ENCODE measurements around the gene IREB2.
A peak's percentile ranks its signal among the peaks of the same experiment; 100 is the strongest.

The IREB2 gene
- total RNA-seq = 32.0 to 71.4 (median 38.4) reads per million in 3 donors

- Histone ChIP-seq H3K4me1 (ENCODE audit: control insufficient read depth, insufficient read depth, low read length, poor library complexity, severe bottlenecking) (peaks cover 4% of the 10 kb centered on the region), H3K36me3 (ENCODE audit: control insufficient read depth, insufficient read depth, low read length) (peaks cover 12% of the 10 kb centered on the region), H3K4me3 (ENCODE audit: insufficient read depth, low read depth, low read length, poor library complexity, severe bottlenecking) (peak within 1 kb of the TSS; percentile 89), H3K9me3 (ENCODE audit: control insufficient read depth, low read length) (no peaks in the 10 kb centered on the region), H3K27ac (ENCODE audit: insufficient read depth, low read length, poor library complexity, severe bottlenecking) (peak within 1 kb of the TSS; percentile 87), H3K27me3 (replicated peaks; ENCODE audit: control insufficient read depth, insufficient read depth, low read length, poor library complexity, severe bottlenecking) (no peaks in the 10 kb centered on the region)
- peak; percentile 93 to 97 (median 96) for DNase-seq
Observed at GRCh38 chr15:78437762-78438618, at the start of gene IREB2. Gene IREB2 (plus strand): TSS chr15:78438216. CDS start chr15:78438338, 122 bp downstream.

GRCh38 chr15:78388865-78389264, 49.2 kb upstream of the IREB2 start:
- Histone ChIP-seq H3K36me3 (ENCODE audit: control insufficient read depth, insufficient read depth, low read length) (no peaks in the 10 kb centered on the region), H3K4me1 (ENCODE audit: control insufficient read depth, insufficient read depth, low read length, poor library complexity, severe bottlenecking) (no peaks in the 10 kb centered on the region), H3K4me3 (ENCODE audit: insufficient read depth, low read depth, low read length, poor library complexity, severe bottlenecking) (no peak overlapping the region), H3K27me3 (replicated peaks; ENCODE audit: control insufficient read depth, insufficient read depth, low read length, poor library complexity, severe bottlenecking) (peaks cover 6% of the 10 kb centered on the region), H3K9me3 (ENCODE audit: control insufficient read depth, low read length) (no peaks in the 10 kb centered on the region), H3K27ac (ENCODE audit: insufficient read depth, low read length, poor library complexity, severe bottlenecking) (no peak overlapping the region)
- no peak for DNase-seq

GRCh38 chr15:78389322-78389721, 48.7 kb upstream of the IREB2 start:
- peaks cover 6% of the 10 kb centered on the region for H3K27me3 ChIP-seq (replicated peaks; ENCODE audit: control insufficient read depth, insufficient read depth, low read length, poor library complexity, severe bottlenecking)
- H3K9me3 ChIP-seq (ENCODE audit: control insufficient read depth, low read length) = no peaks in the 10 kb centered on the region
- no peaks in the 10 kb centered on the region for H3K36me3 ChIP-seq (ENCODE audit: control insufficient read depth, insufficient read depth, low read length)
- no peak overlapping the region for H3K27ac ChIP-seq (ENCODE audit: insufficient read depth, low read length, poor library complexity, severe bottlenecking)
- no peak for DNase-seq
- no peak overlapping the region for H3K4me3 ChIP-seq (ENCODE audit: insufficient read depth, low read depth, low read length, poor library complexity, severe bottlenecking)
- H3K4me1 ChIP-seq (ENCODE audit: control insufficient read depth, insufficient read depth, low read length, poor library complexity, severe bottlenecking) = no peaks in the 10 kb centered on the region

GRCh38 chr15:78389738-78390137, 48.3 kb upstream of the IREB2 start:
- no peaks in the 10 kb centered on the region for H3K36me3 ChIP-seq (ENCODE audit: control insufficient read depth, insufficient read depth, low read length)
- H3K4me3 ChIP-seq (ENCODE audit: insufficient read depth, low read depth, low read length, poor library complexity, severe bottlenecking) = no peak overlapping the region
- no peak for DNase-seq

GRCh38 chr15:78390242-78390641, 47.8 kb upstream of the IREB2 start:
- H3K27ac ChIP-seq (ENCODE audit: insufficient read depth, low read length, poor library complexity, severe bottlenecking) = no peak overlapping the region
- H3K27me3 ChIP-seq (replicated peaks; ENCODE audit: control insufficient read depth, insufficient read depth, low read length, poor library complexity, severe bottlenecking) = peaks cover 6% of the 10 kb centered on the region
- no peak overlapping the region for H3K4me3 ChIP-seq (ENCODE audit: insufficient read depth, low read depth, low read length, poor library complexity, severe bottlenecking)
- H3K4me1 ChIP-seq (ENCODE audit: control insufficient read depth, insufficient read depth, low read length, poor library complexity, severe bottlenecking) = no peaks in the 10 kb centered on the region
- H3K9me3 ChIP-seq (ENCODE audit: control insufficient read depth, low read length) = no peaks in the 10 kb centered on the region
- H3K36me3 ChIP-seq (ENCODE audit: control insufficient read depth, insufficient read depth, low read length) = no peaks in the 10 kb centered on the region
- DNase-seq = no peak

More at GRCh38 chr15:78389738-78390137, 48.3 kb upstream of the IREB2 start:
- peaks cover 6% of the 10 kb centered on the region for H3K27me3 ChIP-seq (replicated peaks; ENCODE audit: control insufficient read depth, insufficient read depth, low read length, poor library complexity, severe bottlenecking)
- H3K4me1 ChIP-seq (ENCODE audit: control insufficient read depth, insufficient read depth, low read length, poor library complexity, severe bottlenecking) = no peaks in the 10 kb centered on the region
- H3K9me3 ChIP-seq (ENCODE audit: control insufficient read depth, low read length) = no peaks in the 10 kb centered on the region
- H3K27ac ChIP-seq (ENCODE audit: insufficient read depth, low read length, poor library complexity, severe bottlenecking) = no peak overlapping the region

- Histone ChIP-seq H3K4me1 (ENCODE audit: control insufficient read depth, insufficient read depth, low read length, poor library complexity, severe bottlenecking) (no peaks in the 10 kb centered on the region), H3K9me3 (ENCODE audit: control insufficient read depth, low read length) (no peaks in the 10 kb centered on the region), H3K27ac (ENCODE audit: insufficient read depth, low read length, poor library complexity, severe bottlenecking) (no peak overlapping the region), H3K4me3 (ENCODE audit: insufficient read depth, low read depth, low read length, poor library complexity, severe bottlenecking) (no peak overlapping the region), H3K36me3 (ENCODE audit: control insufficient read depth, insufficient read depth, low read length) (no peaks in the 10 kb centered on the region), H3K27me3 (replicated peaks; ENCODE audit: control insufficient read depth, insufficient read depth, low read length, poor library complexity, severe bottlenecking) (peaks cover 6% of the 10 kb centered on the region)
- DNase-seq = no peak
Observed at GRCh38 chr15:78390826-78391225, 47.2 kb upstream of the IREB2 start.

GRCh38 chr15:78391781-78392180, 46.2 kb upstream of the IREB2 start:
- H3K27ac ChIP-seq (ENCODE audit: insufficient read depth, low read length, poor library complexity, severe bottlenecking) = no peak overlapping the region
- no peaks in the 10 kb centered on the region for H3K4me1 ChIP-seq (ENCODE audit: control insufficient read depth, insufficient read depth, low read length, poor library complexity, severe bottlenecking)
- peaks cover 6% of the 10 kb centered on the region for H3K27me3 ChIP-seq (replicated peaks; ENCODE audit: control insufficient read depth, insufficient read depth, low read length, poor library complexity, severe bottlenecking)

GRCh38 chr15:78392430-78392829, 45.6 kb upstream of the IREB2 start:
- DNase-seq = no peak
- Histone ChIP-seq H3K27ac (ENCODE audit: insufficient read depth, low read length, poor library complexity, severe bottlenecking) (no peak overlapping the region), H3K9me3 (ENCODE audit: control insufficient read depth, low read length) (no peaks in the 10 kb centered on the region), H3K4me1 (ENCODE audit: control insufficient read depth, insufficient read depth, low read length, poor library complexity, severe bottlenecking) (no peaks in the 10 kb centered on the region), H3K36me3 (ENCODE audit: control insufficient read depth, insufficient read depth, low read length) (no peaks in the 10 kb centered on the region), H3K27me3 (replicated peaks; ENCODE audit: control insufficient read depth, insufficient read depth, low read length, poor library complexity, severe bottlenecking) (peaks cover 6% of the 10 kb centered on the region), H3K4me3 (ENCODE audit: insufficient read depth, low read depth, low read length, poor library complexity, severe bottlenecking) (no peak overlapping the region)

More at GRCh38 chr15:78391781-78392180, 46.2 kb upstream of the IREB2 start:
- Histone ChIP-seq H3K9me3 (ENCODE audit: control insufficient read depth, low read length) (no peaks in the 10 kb centered on the region), H3K36me3 (ENCODE audit: control insufficient read depth, insufficient read depth, low read length) (no peaks in the 10 kb centered on the region), H3K4me3 (ENCODE audit: insufficient read depth, low read depth, low read length, poor library complexity, severe bottlenecking) (no peak overlapping the region)
- DNase-seq = no peak

- no peak overlapping the region for H3K27ac ChIP-seq (ENCODE audit: insufficient read depth, low read length, poor library complexity, severe bottlenecking)
- no peak overlapping the region for H3K4me3 ChIP-seq (ENCODE audit: insufficient read depth, low read depth, low read length, poor library complexity, severe bottlenecking)
- no peak for DNase-seq
- H3K27me3 ChIP-seq (replicated peaks; ENCODE audit: control insufficient read depth, insufficient read depth, low read length, poor library complexity, severe bottlenecking) = no peaks in the 10 kb centered on the region
- H3K9me3 ChIP-seq (ENCODE audit: control insufficient read depth, low read length) = no peaks in the 10 kb centered on the region
- H3K4me1 ChIP-seq (ENCODE audit: control insufficient read depth, insufficient read depth, low read length, poor library complexity, severe bottlenecking) = no peaks in the 10 kb centered on the region
- no peaks in the 10 kb centered on the region for H3K36me3 ChIP-seq (ENCODE audit: control insufficient read depth, insufficient read depth, low read length)
Observed at GRCh38 chr15:78393137-78393536, 44.9 kb upstream of the IREB2 start.

GRCh38 chr15:78394026-78394425, 44.0 kb upstream of the IREB2 start:
- no peaks in the 10 kb centered on the region for H3K9me3 ChIP-seq (ENCODE audit: control insufficient read depth, low read length)
- DNase-seq = no peak
- no peaks in the 10 kb centered on the region for H3K4me1 ChIP-seq (ENCODE audit: control insufficient read depth, insufficient read depth, low read length, poor library complexity, severe bottlenecking)
- H3K27ac ChIP-seq (ENCODE audit: insufficient read depth, low read length, poor library complexity, severe bottlenecking) = no peak overlapping the region
- no peaks in the 10 kb centered on the region for H3K36me3 ChIP-seq (ENCODE audit: control insufficient read depth, insufficient read depth, low read length)
- no peaks in the 10 kb centered on the region for H3K27me3 ChIP-seq (replicated peaks; ENCODE audit: control insufficient read depth, insufficient read depth, low read length, poor library complexity, severe bottlenecking)
- no peak overlapping the region for H3K4me3 ChIP-seq (ENCODE audit: insufficient read depth, low read depth, low read length, poor library complexity, severe bottlenecking)
